ENCODE results near the gene ING5. TPM values are rescaled to one million over a fixed set of nuclear protein-coding genes. Genes with fewer than 3 reads are reported as not detected.

The ING5 gene
- total RNA-seq, 1 donor from 2014 or later, result 38.3 TPM

DNA sequence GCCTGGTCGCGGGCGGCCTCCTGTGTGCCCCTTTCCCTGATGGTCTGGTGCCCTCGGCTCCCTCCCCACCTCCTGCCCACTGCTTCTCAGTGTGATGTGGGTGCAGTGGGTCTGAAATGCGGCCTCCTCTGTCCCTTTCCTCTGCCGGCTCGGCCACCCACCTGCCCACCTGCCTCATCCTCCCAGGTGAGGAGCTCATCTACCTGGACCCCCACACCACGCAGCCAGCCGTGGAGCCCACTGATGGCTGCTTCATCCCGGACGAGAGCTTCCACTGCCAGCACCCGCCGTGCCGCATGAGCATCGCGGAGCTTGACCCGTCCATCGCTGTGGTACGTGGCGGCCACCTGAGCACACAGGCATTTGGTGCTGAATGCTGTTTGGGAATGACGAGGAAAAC is 33.5 kb upstream of the ING5 start:
- Mint-ChIP-seq H3K36me3 (ENCODE audit: unreplicated experiment) (no peaks in the 10 kb centered on the region), H3K4me1 (ENCODE audit: low read depth, unreplicated experiment) (peaks cover 2% of the 10 kb centered on the region), H3K27ac (ENCODE audit: unreplicated experiment) (no peak overlapping the region), H3K27me3 (ENCODE audit: unreplicated experiment) (peaks cover 2% of the 10 kb centered on the region), H3K4me3 (ENCODE audit: unreplicated experiment) (no peak overlapping the region), H3K9me3 (ENCODE audit: unreplicated experiment) (peaks cover 2% of the 10 kb centered on the region)
- TF ChIP-seq, protein P1, sequence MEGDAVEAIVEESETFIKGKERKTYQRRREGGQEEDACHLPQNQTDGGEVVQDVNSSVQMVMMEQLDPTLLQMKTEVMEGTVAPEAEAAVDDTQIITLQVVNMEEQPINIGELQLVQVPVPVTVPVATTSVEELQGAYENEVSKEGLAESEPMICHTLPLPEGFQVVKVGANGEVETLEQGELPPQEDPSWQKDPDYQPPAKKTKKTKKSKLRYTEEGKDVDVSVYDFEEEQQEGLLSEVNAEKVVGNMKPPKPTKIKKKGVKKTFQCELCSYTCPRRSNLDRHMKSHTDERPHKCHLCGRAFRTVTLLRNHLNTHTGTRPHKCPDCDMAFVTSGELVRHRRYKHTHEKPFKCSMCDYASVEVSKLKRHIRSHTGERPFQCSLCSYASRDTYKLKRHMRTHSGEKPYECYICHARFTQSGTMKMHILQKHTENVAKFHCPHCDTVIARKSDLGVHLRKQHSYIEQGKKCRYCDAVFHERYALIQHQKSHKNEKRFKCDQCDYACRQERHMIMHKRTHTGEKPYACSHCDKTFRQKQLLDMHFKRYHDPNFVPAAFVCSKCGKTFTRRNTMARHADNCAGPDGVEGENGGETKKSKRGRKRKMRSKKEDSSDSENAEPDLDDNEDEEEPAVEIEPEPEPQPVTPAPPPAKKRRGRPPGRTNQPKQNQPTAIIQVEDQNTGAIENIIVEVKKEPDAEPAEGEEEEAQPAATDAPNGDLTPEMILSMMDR (IDR thresholded peaks at IDR 0.05; ENCODE audit: partially characterized antibody, unreplicated experiment), result no peak
- no peak for DNase-seq

DNA sequence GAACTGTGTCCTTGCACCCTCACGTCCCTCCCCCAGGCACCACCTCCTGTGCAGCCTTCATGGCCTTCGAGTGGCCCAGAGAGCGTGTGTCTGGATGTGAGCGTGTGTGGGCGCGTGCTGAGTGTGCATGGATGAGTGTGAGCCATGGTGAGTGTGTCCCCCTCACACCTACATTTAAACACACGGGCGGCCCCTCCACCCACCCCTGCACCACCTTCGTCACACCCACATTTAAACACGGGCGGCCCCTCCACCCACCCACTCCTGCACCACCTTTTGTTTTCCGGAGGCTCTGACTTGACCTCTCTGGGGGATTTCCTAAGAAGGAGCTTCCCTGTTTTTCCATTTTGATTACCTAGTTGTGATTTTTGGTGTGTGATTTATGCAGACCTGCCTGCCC is 33.0 kb upstream of the ING5 start:
- TF ChIP-seq, protein P1 (IDR thresholded peaks at IDR 0.05; ENCODE audit: partially characterized antibody, unreplicated experiment), result no peak
- H3K4me3 Mint-ChIP-seq (ENCODE audit: unreplicated experiment), result no peak overlapping the region
- peaks cover 4% of the 10 kb centered on the region for H3K27me3 Mint-ChIP-seq (ENCODE audit: unreplicated experiment)
- no peaks in the 10 kb centered on the region for H3K36me3 Mint-ChIP-seq (ENCODE audit: unreplicated experiment)
- H3K27ac Mint-ChIP-seq (ENCODE audit: unreplicated experiment), result no peak overlapping the region
- H3K4me1 Mint-ChIP-seq (ENCODE audit: low read depth, unreplicated experiment), result peaks cover 2% of the 10 kb centered on the region
- no peak for DNase-seq
- H3K9me3 Mint-ChIP-seq (ENCODE audit: unreplicated experiment), result peaks cover 3% of the 10 kb centered on the region

DNA sequence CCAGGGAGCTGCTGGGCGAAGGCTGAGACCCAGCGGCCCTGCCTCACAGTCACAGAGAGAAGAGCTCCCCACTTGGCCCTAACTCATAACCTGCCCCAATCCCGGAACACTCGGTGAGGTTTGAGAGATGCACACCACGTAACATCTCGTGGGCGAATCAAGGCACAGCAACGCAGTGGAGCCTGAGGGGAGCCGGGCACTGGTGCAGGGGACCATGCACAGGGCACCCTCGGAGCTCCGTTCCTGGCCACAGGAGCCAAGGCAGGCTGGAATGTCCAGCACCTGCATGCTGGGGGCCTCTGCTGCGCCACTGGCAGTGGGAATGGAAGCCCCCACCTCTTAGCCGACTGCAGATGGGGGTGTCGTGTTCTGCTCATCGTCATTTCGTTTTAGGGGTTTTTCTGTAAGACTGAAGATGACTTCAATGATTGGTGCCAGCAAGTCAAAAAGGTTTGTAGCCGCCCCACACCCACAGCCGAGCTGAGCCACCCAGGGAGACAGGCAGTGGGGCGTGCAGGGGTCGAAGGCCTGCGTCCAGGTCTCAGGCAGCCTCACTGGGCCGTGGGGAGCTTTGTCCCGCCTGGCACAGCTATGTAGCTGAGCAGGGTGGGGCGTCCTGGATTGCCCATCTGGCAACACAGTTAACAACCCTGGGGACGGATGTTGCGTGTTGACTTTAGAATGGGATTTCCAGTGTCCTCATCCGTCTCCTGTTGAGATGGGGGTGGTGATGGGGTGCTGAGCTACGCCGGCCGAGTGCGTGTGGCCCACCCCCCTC is 31.3 kb upstream of the ING5 start:
- TF ChIP-seq, protein P1 (IDR thresholded peaks at IDR 0.05; ENCODE audit: partially characterized antibody, unreplicated experiment), result no peak
- H3K36me3 Mint-ChIP-seq (ENCODE audit: unreplicated experiment), result no peaks in the 10 kb centered on the region
- H3K9me3 Mint-ChIP-seq (ENCODE audit: unreplicated experiment), result peaks cover 5% of the 10 kb centered on the region
- peaks cover 3% of the 10 kb centered on the region for H3K27me3 Mint-ChIP-seq (ENCODE audit: unreplicated experiment)
- H3K4me3 Mint-ChIP-seq (ENCODE audit: unreplicated experiment), result no peak overlapping the region
- H3K4me1 Mint-ChIP-seq (ENCODE audit: low read depth, unreplicated experiment), result peaks cover 2% of the 10 kb centered on the region
- DNase-seq, result no peak
- no peak overlapping the region for H3K27ac Mint-ChIP-seq (ENCODE audit: unreplicated experiment)

DNA sequence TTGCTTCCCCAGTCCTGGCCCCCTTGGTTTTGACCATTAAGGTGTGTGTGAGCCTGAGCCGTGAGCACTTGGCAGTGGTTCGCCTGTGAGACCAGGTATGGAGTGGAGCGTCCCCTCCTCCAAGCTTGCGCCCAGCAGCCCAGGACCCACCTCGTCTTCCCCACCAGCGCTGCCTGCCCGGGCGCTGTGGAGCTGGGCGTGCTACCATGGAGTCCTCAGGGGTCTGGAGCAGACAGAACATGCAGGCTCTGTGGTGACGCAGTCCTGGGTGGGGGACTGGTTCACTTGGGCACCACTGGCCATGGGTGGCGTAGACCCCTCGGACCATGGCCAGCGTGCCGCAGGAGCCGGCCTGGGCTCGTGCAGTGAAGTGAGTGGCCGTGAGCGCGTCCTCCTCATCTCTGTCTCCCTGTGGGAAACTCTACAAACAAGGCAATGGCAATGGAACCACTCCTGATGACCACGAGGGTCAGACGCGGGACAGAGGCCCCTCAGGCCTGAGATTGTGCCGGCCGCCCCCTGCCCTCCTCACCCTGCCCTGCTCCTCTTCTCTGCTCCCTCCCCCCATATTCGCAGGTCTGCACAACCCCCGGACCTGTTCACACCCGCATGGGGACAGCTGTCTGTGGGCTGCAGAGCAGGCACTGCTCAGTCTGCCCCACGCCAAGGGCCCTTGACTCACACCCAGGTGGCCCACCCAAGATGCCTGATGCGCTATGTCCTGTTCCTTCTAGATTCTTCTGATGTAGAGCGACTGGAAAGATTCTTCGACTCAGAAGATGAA is 30.2 kb upstream of the ING5 start:
- H3K9me3 Mint-ChIP-seq (ENCODE audit: unreplicated experiment), result peaks cover 8% of the 10 kb centered on the region
- no peak overlapping the region for H3K4me3 Mint-ChIP-seq (ENCODE audit: unreplicated experiment)
- TF ChIP-seq, protein P1 (IDR thresholded peaks at IDR 0.05; ENCODE audit: partially characterized antibody, unreplicated experiment), result no peak
- no peak for DNase-seq
- no peaks in the 10 kb centered on the region for H3K4me1 Mint-ChIP-seq (ENCODE audit: low read depth, unreplicated experiment)
- no peak overlapping the region for H3K27ac Mint-ChIP-seq (ENCODE audit: unreplicated experiment)
- H3K27me3 Mint-ChIP-seq (ENCODE audit: unreplicated experiment), result peaks cover 7% of the 10 kb centered on the region
- no peaks in the 10 kb centered on the region for H3K36me3 Mint-ChIP-seq (ENCODE audit: unreplicated experiment)

Measured in glutamatergic neuron (in vitro differentiated cells).